Measurements from ENCODE around the gene RBBP6. TPM values are rescaled to one million over a fixed set of nuclear protein-coding genes. Genes with fewer than 3 reads are reported as not detected.

The RBBP6 gene
- total RNA-seq, 4 donors from 2014 or later: 38.5 to 67.5 (median 58.5) TPM

GRCh38 chr16:24505959-24506358 is 33.4 kb upstream of the RBBP6 start:
- DNase-seq: no peak
- no peaks in the 10 kb centered on the region for H3K27me3 ChIP-seq
- no peak overlapping the region for H3K27ac ChIP-seq
- 59 to 68% methylated on average over 3 to 4 of the region's 4 CpGs for WGBS, 2 donors (ENCODE audit: low coverage in 1 of 2)
- no peak for TF ChIP-seq EP300 (IDR thresholded peaks at IDR 0.05; ENCODE audit: low read depth)
- no peak for TF ChIP-seq POLR2AphosphoS5 (IDR thresholded peaks at IDR 0.05)
- no peak for TF ChIP-seq CTCF (IDR thresholded peaks at IDR 0.05)
- no peaks in the 10 kb centered on the region for H3K4me1 ChIP-seq
- H3K4me3 ChIP-seq: no peak overlapping the region
- H3K9me3 ChIP-seq: no peaks in the 10 kb centered on the region
- in situ Hi-C loops (cut with MboI; ENCODE audit: low pct_ligation_motif_present in 1 of 4, low pct_unique_long_range_greater_than_20kb in 1 of 4, low sequenced_read_pairs in 3 of 4): loop anchor here (10.0 kb wide), 1 partner anchor 461 kb away; no protein-coding TSS in a partner anchor
- H3K36me3 ChIP-seq: no peaks in the 10 kb centered on the region
- intact Hi-C loops (cut with DNase I; ENCODE audit: low total_unique reads): no loop called here

GRCh38 chr16:24507959-24508480 is 31.3 kb upstream of the RBBP6 start:
- DNase-seq: no peak
- H3K4me1 ChIP-seq: no peaks in the 10 kb centered on the region
- no peaks in the 10 kb centered on the region for H3K27me3 ChIP-seq
- H3K9me3 ChIP-seq: no peaks in the 10 kb centered on the region
- in situ Hi-C loops (cut with MboI; ENCODE audit: low pct_ligation_motif_present in 1 of 4, low pct_unique_long_range_greater_than_20kb in 1 of 4, low sequenced_read_pairs in 3 of 4): loop anchor here (10.0 kb wide), 1 partner anchor 463 kb away; no protein-coding TSS in a partner anchor
- no peak for TF ChIP-seq CTCF (IDR thresholded peaks at IDR 0.05)
- no peak for TF ChIP-seq POLR2AphosphoS5 (IDR thresholded peaks at IDR 0.05)
- no peak for TF ChIP-seq POLR2A (IDR thresholded peaks at IDR 0.05)
- no peak for TF ChIP-seq EP300 (IDR thresholded peaks at IDR 0.05; ENCODE audit: low read depth)
- 73% methylated on average over 3 to 5 of the region's 5 CpGs for WGBS, 2 donors (ENCODE audit: low coverage in 1 of 2)
- no peak overlapping the region for H3K27ac ChIP-seq
- intact Hi-C loops (cut with DNase I; ENCODE audit: low total_unique reads): no loop called here
- H3K4me3 ChIP-seq: no peak overlapping the region
- H3K36me3 ChIP-seq: no peaks in the 10 kb centered on the region

GRCh38 chr16:24508614-24509013 is 30.8 kb upstream of the RBBP6 start:
- TF ChIP-seq EP300 (IDR thresholded peaks at IDR 0.05; ENCODE audit: low read depth) (no peak), POLR2AphosphoS5 (IDR thresholded peaks at IDR 0.05) (no peak), CTCF (IDR thresholded peaks at IDR 0.05) (no peak), POLR2A (IDR thresholded peaks at IDR 0.05) (no peak)
- in situ Hi-C loops (cut with MboI; ENCODE audit: low pct_ligation_motif_present in 1 of 4, low pct_unique_long_range_greater_than_20kb in 1 of 4, low sequenced_read_pairs in 3 of 4) (loop anchor here (10.0 kb wide), 1 partner anchor 464 kb away; no protein-coding TSS in a partner anchor), intact Hi-C loops (cut with DNase I; ENCODE audit: low total_unique reads) (no loop called here)
- H3K9me3 ChIP-seq: no peaks in the 10 kb centered on the region
- H3K27ac ChIP-seq: no peak overlapping the region
- no peaks in the 10 kb centered on the region for H3K27me3 ChIP-seq
- H3K36me3 ChIP-seq: no peaks in the 10 kb centered on the region
- no peak for DNase-seq
- H3K4me3 ChIP-seq: no peak overlapping the region
- no peaks in the 10 kb centered on the region for H3K4me1 ChIP-seq
- 55 to 80% methylated on average over 1 to 3 of the region's 3 CpGs for WGBS, 2 donors (ENCODE audit: low coverage in 1 of 2)

GRCh38 chr16:24509536-24509935 is 29.8 kb upstream of the RBBP6 start:
- in situ Hi-C loops (cut with MboI; ENCODE audit: low pct_ligation_motif_present in 1 of 4, low pct_unique_long_range_greater_than_20kb in 1 of 4, low sequenced_read_pairs in 3 of 4): loop anchor here (10.0 kb wide), 1 partner anchor 465 kb away; no protein-coding TSS in a partner anchor
- Histone ChIP-seq H3K27me3 (no peaks in the 10 kb centered on the region), H3K4me1 (no peaks in the 10 kb centered on the region), H3K27ac (no peak overlapping the region), H3K9me3 (no peaks in the 10 kb centered on the region), H3K36me3 (no peaks in the 10 kb centered on the region), H3K4me3 (no peak overlapping the region)
- intact Hi-C loops (cut with DNase I; ENCODE audit: low total_unique reads): no loop called here
- no peak for TF ChIP-seq EP300 (IDR thresholded peaks at IDR 0.05; ENCODE audit: low read depth)
- TF ChIP-seq CTCF (IDR thresholded peaks at IDR 0.05): no peak
- no peak for TF ChIP-seq POLR2A (IDR thresholded peaks at IDR 0.05)
- TF ChIP-seq POLR2AphosphoS5 (IDR thresholded peaks at IDR 0.05): no peak
- DNase-seq: no peak
- 63 to 90% methylated on average over 2 of the region's 2 CpGs for WGBS, 2 donors (ENCODE audit: low coverage in 1 of 2)
